ENCODE data around the gene LAMB4. TPM values are rescaled to one million over a fixed set of nuclear protein-coding genes. Genes with fewer than 3 reads are reported as not detected.

LAMB4 gene
- total RNA-seq, 1 donor from 2014 or later, result not detected

DNA sequence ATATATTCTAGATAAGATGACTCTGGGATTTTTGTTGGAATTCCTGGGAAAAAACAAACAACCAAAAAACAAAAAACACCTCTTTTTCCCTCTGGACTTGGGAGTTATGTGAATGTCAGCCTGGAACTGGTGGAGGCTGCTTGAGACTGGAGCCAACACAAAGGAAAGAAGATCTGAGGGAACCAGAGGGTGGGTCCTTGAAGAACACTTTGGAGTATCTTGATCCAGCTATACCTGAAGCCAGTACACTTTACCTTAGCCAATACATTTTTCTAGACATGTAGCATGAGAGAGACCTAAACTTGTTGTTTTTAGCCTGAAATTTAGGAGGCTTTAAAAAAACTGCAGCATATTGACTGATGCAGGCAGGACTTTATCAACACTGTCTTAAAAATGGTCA, 121.3 kb downstream of the LAMB4 start:
- H3K27me3 Mint-ChIP-seq, result peaks cover 35% of the 10 kb centered on the region
- DNase-seq, result no peak
- H3K36me3 Mint-ChIP-seq (ENCODE audit: low read depth), result no peaks in the 10 kb centered on the region
- no peak overlapping the region for H3K27ac Mint-ChIP-seq
- CTCF ChIA-PET, result no interaction called here
- POLR2A ChIA-PET, result no interaction called here
- no peak for ATAC-seq (ENCODE audit: low read depth)
- H3K4me3 Mint-ChIP-seq, result no peak overlapping the region
- intact Hi-C loops (cut with micrococcal nuclease), result loop anchor here (10.0 kb wide), 1 partner anchor 136 kb away; no protein-coding TSS in a partner anchor
- TF ChIP-seq, protein P1, sequence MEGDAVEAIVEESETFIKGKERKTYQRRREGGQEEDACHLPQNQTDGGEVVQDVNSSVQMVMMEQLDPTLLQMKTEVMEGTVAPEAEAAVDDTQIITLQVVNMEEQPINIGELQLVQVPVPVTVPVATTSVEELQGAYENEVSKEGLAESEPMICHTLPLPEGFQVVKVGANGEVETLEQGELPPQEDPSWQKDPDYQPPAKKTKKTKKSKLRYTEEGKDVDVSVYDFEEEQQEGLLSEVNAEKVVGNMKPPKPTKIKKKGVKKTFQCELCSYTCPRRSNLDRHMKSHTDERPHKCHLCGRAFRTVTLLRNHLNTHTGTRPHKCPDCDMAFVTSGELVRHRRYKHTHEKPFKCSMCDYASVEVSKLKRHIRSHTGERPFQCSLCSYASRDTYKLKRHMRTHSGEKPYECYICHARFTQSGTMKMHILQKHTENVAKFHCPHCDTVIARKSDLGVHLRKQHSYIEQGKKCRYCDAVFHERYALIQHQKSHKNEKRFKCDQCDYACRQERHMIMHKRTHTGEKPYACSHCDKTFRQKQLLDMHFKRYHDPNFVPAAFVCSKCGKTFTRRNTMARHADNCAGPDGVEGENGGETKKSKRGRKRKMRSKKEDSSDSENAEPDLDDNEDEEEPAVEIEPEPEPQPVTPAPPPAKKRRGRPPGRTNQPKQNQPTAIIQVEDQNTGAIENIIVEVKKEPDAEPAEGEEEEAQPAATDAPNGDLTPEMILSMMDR (IDR thresholded peaks at IDR 0.05), result no peak
- no peaks in the 10 kb centered on the region for H3K9me3 Mint-ChIP-seq
- H3K4me1 Mint-ChIP-seq, result peaks cover 6% of the 10 kb centered on the region

DNA sequence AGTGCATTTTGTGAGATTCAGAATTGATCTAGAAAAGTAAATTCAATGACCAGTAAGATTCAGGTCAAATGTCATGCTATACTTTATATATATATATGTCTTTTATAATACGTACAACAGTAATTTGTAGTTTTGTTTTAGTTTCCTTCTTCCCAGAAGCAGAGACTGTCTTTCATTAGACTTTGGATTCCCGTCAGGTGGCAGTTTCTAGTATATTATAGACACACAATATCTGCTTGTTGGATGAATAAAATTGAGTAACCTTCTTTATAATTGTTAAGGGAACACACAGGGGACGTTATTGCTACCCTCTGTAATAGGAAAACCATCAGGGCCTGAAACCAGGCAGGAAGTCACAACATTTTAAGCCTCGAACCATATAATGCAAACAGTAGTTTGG, 121.9 kb downstream of the LAMB4 start:
- H3K36me3 Mint-ChIP-seq (ENCODE audit: low read depth), result no peaks in the 10 kb centered on the region

DNA sequence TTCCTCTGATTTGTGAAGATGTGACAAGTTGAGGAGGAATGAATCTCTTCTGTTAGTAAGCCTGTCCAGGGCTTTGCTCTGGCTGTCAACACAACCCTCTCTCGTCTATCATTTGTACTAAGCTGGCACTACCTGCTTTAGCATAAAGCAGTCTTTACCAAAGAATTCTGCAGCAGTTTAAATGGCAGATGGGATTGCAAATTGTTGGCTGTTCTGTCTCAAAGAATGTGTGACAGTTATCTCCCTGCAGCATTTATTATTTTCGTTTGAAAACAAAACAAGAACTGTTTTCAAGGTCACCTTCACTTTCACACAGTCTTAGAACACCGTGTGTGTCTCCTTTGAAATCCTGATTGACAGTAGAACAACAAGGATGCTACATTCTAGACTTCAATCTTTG, 122.4 kb downstream of the LAMB4 start:
- Mint-ChIP-seq H3K36me3 (ENCODE audit: low read depth) (no peaks in the 10 kb centered on the region), H3K4me3 (no peak overlapping the region), H3K9me3 (no peaks in the 10 kb centered on the region), H3K4me1 (peaks cover 12% of the 10 kb centered on the region), H3K27me3 (peaks cover 40% of the 10 kb centered on the region), H3K27ac (no peak overlapping the region)
- POLR2A ChIA-PET, result no interaction called here
- no peak for ATAC-seq (ENCODE audit: low read depth)
- intact Hi-C loops (cut with micrococcal nuclease), result loop anchor here (10.0 kb wide), 1 partner anchor 137 kb away; no protein-coding TSS in a partner anchor
- DNase-seq, result no peak
- CTCF ChIA-PET, result no interaction called here
- TF ChIP-seq, protein P1 (IDR thresholded peaks at IDR 0.05), result no peak

More for the DNA sequence above, 121.9 kb downstream of the LAMB4 start:
- TF ChIP-seq, protein P1 (IDR thresholded peaks at IDR 0.05), result no peak
- Mint-ChIP-seq H3K9me3 (no peaks in the 10 kb centered on the region), H3K27ac (no peak overlapping the region), H3K27me3 (peaks cover 39% of the 10 kb centered on the region), H3K4me1 (peaks cover 9% of the 10 kb centered on the region), H3K4me3 (no peak overlapping the region)
- DNase-seq (no peak), ATAC-seq (ENCODE audit: low read depth) (no peak)
- intact Hi-C loops (cut with micrococcal nuclease), result loop anchor here (10.0 kb wide), 1 partner anchor 137 kb away; no protein-coding TSS in a partner anchor
- CTCF ChIA-PET, result no interaction called here
- POLR2A ChIA-PET, result no interaction called here

DNA sequence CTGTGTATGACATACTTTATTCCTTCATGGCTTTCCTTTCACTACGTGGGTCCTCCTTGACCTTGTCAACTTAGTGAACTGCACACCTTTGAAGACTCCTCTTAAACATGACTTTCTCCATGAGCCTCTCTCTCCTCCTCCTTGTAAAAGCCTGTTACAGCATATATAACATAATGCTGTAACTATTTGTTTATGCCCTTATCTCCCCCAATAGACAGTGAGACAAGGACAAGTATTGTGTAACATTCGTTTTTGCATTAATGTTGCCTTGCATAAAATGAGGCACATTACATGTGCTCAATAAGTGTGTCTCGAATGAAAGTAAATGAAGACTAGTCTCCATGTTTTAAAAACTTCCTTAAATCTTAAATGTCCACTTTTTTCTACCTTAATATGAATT, 122.9 kb downstream of the LAMB4 start:
- CTCF ChIA-PET, result no interaction called here
- Mint-ChIP-seq H3K27ac (no peak overlapping the region), H3K4me1 (peaks cover 14% of the 10 kb centered on the region), H3K4me3 (no peak overlapping the region), H3K36me3 (ENCODE audit: low read depth) (no peaks in the 10 kb centered on the region), H3K9me3 (no peaks in the 10 kb centered on the region), H3K27me3 (peaks cover 42% of the 10 kb centered on the region)
- POLR2A ChIA-PET, result no interaction called here
- no peak for ATAC-seq (ENCODE audit: low read depth)
- intact Hi-C loops (cut with micrococcal nuclease), result loop anchor here (10.0 kb wide), 1 partner anchor 138 kb away; no protein-coding TSS in a partner anchor
- DNase-seq, result no peak
- TF ChIP-seq, protein P1 (IDR thresholded peaks at IDR 0.05), result no peak

DNA sequence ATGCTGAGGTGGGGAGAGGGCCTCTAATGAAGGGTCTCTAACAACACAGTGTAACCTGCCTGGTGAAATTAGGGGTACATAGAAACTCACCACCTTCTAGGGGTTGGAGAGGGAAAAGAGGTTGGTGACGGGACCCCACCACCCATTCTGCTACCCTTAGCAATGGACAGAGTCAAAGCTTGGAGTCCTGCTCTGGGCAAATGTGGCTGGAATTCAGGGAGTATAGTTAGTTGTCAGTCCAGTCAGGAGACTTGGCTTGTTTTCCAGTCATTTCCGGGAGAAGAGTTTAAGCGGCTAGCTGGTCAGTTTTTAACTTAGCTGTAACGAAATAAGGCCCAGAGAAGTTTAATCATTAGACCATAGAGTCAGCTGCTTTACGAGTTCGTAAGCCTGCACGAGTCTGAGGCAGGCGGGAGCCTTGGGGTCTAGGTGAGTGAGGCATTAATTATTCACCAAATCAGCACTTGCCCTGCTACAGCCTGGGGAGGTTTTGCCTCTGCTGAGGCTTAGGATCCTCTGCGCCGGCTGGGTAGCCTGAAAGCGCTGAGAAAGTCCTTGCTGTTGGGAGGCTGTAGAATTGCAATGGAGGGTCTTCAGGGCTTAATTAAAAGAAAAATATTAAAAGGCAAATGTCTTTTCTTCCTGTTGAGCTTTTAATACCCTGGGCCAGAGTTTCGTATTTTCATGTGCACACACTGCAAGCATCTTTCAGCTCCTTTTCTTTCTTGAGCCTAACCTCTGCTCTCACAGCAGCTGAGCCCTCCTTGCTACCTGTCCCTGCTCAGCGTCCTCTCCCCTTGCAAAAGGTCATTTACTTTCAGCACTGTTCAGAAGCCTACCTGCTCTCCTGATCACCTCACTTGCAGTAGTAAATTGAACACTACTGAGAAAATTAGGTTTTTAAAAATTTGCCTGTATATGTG, 125.7 kb downstream of the LAMB4 start:
- ATAC-seq (ENCODE audit: low read depth) (no peak), DNase-seq (no peak)
- H3K27me3 Mint-ChIP-seq, result peaks cover 52% of the 10 kb centered on the region
- no peak overlapping the region for H3K27ac Mint-ChIP-seq
- H3K9me3 Mint-ChIP-seq, result no peaks in the 10 kb centered on the region
- ChIA-PET CTCF (no interaction called here), POLR2A (no interaction called here)
- TF ChIP-seq, protein P1 (IDR thresholded peaks at IDR 0.05), result no peak
- intact Hi-C loops (cut with micrococcal nuclease), result loop anchor here (10.0 kb wide), 1 partner anchor 140 kb away; no protein-coding TSS in a partner anchor
- no peaks in the 10 kb centered on the region for H3K36me3 Mint-ChIP-seq (ENCODE audit: low read depth)
- H3K4me3 Mint-ChIP-seq, result peak overlapping the region; percentile 39
- peaks cover 21% of the 10 kb centered on the region for H3K4me1 Mint-ChIP-seq

Data from activated B cell treated with CpG ODN at 0.5 μM for 24 hours (primary cell).